H9 (cell line): ENCODE results near the gene ITPR2. TPM values are rescaled to one million over a fixed set of nuclear protein-coding genes. Genes with fewer than 3 reads are reported as not detected.

Experiments
- DNase-seq: peaks from one replicate; pipeline ENCODE4 v3.0.0-alpha.2; 2017
- H2AFZ ChIP-seq: one replicate; pipeline ENCODE4 v1.6.1; 2013; ENCODE audit warnings: mild to moderate bottlenecking, low read length, control low read depth, moderate library complexity
- H2AK5ac ChIP-seq: 2 replicates; pipeline ENCODE4 v1.6.1; 2013; ENCODE audit warnings: low read length, control low read depth, mixed read lengths; ENCODE audit not compliant: insufficient read length
- H2BK120ac ChIP-seq: one replicate; pipeline ENCODE4 v1.6.1; 2013; ENCODE audit warnings: low read depth, mild to moderate bottlenecking, low read length, control low read depth, inconsistent platforms; ENCODE audit not compliant: poor library complexity, severe bottlenecking
- H2BK12ac ChIP-seq: 2 replicates; pipeline ENCODE4 v1.6.1; 2013; ENCODE audit warnings: low read length, control low read depth, mixed read lengths, low read depth; ENCODE audit not compliant: insufficient read length
- H2BK15ac ChIP-seq: 2 replicates; pipeline ENCODE4 v1.6.1; 2013; ENCODE audit warnings: low read depth, low read length, control low read depth
- H2BK20ac ChIP-seq: one replicate; pipeline ENCODE4 v1.6.1; 2013; ENCODE audit warnings: low read depth, mild to moderate bottlenecking, low read length, control low read depth, inconsistent platforms; ENCODE audit not compliant: poor library complexity, severe bottlenecking
- H2BK5ac ChIP-seq: 2 replicates; pipeline ENCODE4 v1.6.1; 2013; ENCODE audit warnings: low read length, control low read depth, mixed read lengths; ENCODE audit not compliant: insufficient read length
- H3K14ac ChIP-seq: 2 replicates; pipeline ENCODE4 v1.6.1; 2013; ENCODE audit warnings: low read length, control low read depth; ENCODE audit not compliant: insufficient read depth
- H3K18ac ChIP-seq: 2 replicates; pipeline ENCODE4 v1.6.1; 2013; ENCODE audit warnings: low read depth, mild to moderate bottlenecking, mixed read lengths, low read length, control low read depth; ENCODE audit not compliant: insufficient read length
- H3K23ac ChIP-seq: 2 replicates; pipeline ENCODE4 v1.6.1; 2013; ENCODE audit warnings: low read length, control low read depth, mixed read lengths, low read depth; ENCODE audit not compliant: insufficient read length
- H3K23me2 ChIP-seq: 2 replicates; pipeline ENCODE4 v1.6.1; 2013; ENCODE audit warnings: low read depth, mild to moderate bottlenecking, mixed read lengths, low read length, control low read depth; ENCODE audit not compliant: insufficient read length, poor library complexity, severe bottlenecking
- H3K27ac ChIP-seq: 2 replicates; pipeline ENCODE4 v1.5.1; 2013; ENCODE audit warnings: low read length, control low read depth, mixed read lengths, low read depth; ENCODE audit not compliant: insufficient read length
- H3K27me3 ChIP-seq: 2 replicates; pipeline ENCODE4 v1.6.1; 2013; ENCODE audit warnings: low read length, control low read depth, inconsistent platforms; ENCODE audit not compliant: insufficient read depth
- H3K4ac ChIP-seq: 2 replicates; pipeline ENCODE4 v1.6.1; 2013; ENCODE audit warnings: low read depth, mild to moderate bottlenecking, control low read depth, inconsistent platforms, low read length, moderate library complexity
- H3K4me1 ChIP-seq: 2 replicates; pipeline ENCODE4 v1.6.1; 2013; ENCODE audit warnings: low read length, control low read depth, inconsistent platforms; ENCODE audit not compliant: insufficient read depth
- H3K4me2 ChIP-seq: 2 replicates; pipeline ENCODE4 v1.6.1; 2013; ENCODE audit warnings: low read length, control low read depth, mixed read lengths; ENCODE audit not compliant: insufficient read length, insufficient read depth
- H3K56ac ChIP-seq: 2 replicates; pipeline ENCODE4 v1.6.1; 2013; ENCODE audit warnings: low read depth, mild to moderate bottlenecking, mixed read lengths, low read length, control low read depth; ENCODE audit not compliant: insufficient read length
- H3K79me1 ChIP-seq: 2 replicates; pipeline ENCODE4 v1.6.1; 2013; ENCODE audit warnings: low read depth, mild to moderate bottlenecking, moderate library complexity, low read length, control low read depth, inconsistent platforms; ENCODE audit not compliant: insufficient read depth, poor library complexity, severe bottlenecking
- H3K79me2 ChIP-seq: 2 replicates; pipeline ENCODE4 v1.6.1; 2013; ENCODE audit warnings: low read length, control low read depth, inconsistent platforms; ENCODE audit not compliant: insufficient read depth
- H3K9ac ChIP-seq: 2 replicates; pipeline ENCODE4 v1.6.1; 2013; ENCODE audit warnings: low read length, control low read depth, mixed read lengths; ENCODE audit not compliant: insufficient read length; ENCODE audit errors: extremely low read depth
- H3K9me3 ChIP-seq: one replicate; pipeline ENCODE4 v1.6.1; 2013; ENCODE audit warnings: low read depth, low read length, inconsistent platforms; ENCODE audit not compliant: control insufficient read depth
- H3T11ph ChIP-seq: one replicate; pipeline ENCODE4 v1.6.1; 2013; ENCODE audit warnings: mild to moderate bottlenecking, low read length, control low read depth, inconsistent platforms
- H4K20me1 ChIP-seq: one replicate; pipeline ENCODE4 v1.6.1; 2013; ENCODE audit not compliant: control insufficient read depth, insufficient read length, insufficient read depth
- H4K5ac ChIP-seq: 2 replicates; pipeline ENCODE4 v1.6.1; 2013; ENCODE audit warnings: low read depth, mild to moderate bottlenecking, mixed read lengths, low read length, control low read depth; ENCODE audit not compliant: insufficient read length
- H4K8ac ChIP-seq: replicated peaks from 2 replicates; pipeline ENCODE4 v1.6.1; 2013; ENCODE audit warnings: low read length, control low read depth, mixed read lengths, low read depth; ENCODE audit not compliant: insufficient read length
- H4K91ac ChIP-seq: 2 replicates; pipeline ENCODE4 v1.6.1; 2013; ENCODE audit warnings: low read depth, mild to moderate bottlenecking, moderate library complexity, mixed read lengths, low read length, control low read depth; ENCODE audit not compliant: insufficient read length
- H3K27ac Mint-ChIP-seq, 3 experiments: 2 replicates in 2 of 3; 3 replicates in 1 of 3; pipeline ENCODE4 v1.8.0; 2020 to 2021; ENCODE audit warnings: mixed read lengths in 3 of 3, mild to moderate bottlenecking in 1 of 3, moderate library complexity in 1 of 3
- H3K27me3 Mint-ChIP-seq: 2 replicates; pipeline ENCODE4 v1.8.0; 2021; ENCODE audit warnings: low read depth, mild to moderate bottlenecking, moderate library complexity, mixed read lengths
- H3K36me3 Mint-ChIP-seq, 3 experiments: 2 replicates in 2 of 3; 3 replicates in 1 of 3; pipeline ENCODE4 v1.8.0; 2020 to 2021; ENCODE audit warnings: low read depth in 3 of 3, mixed read lengths in 3 of 3; ENCODE audit not compliant: insufficient read depth in 1 of 3
- H3K4me1 Mint-ChIP-seq, 2 experiments: 2 replicates each; pipeline ENCODE4 v1.8.0; 2020; ENCODE audit warnings: mixed read lengths in 2 of 2
- H3K4me3 Mint-ChIP-seq, 2 experiments: 2 replicates in 1 of 2; 3 replicates in 1 of 2; pipeline ENCODE4 v1.8.0; 2020 to 2021; ENCODE audit warnings: mild to moderate bottlenecking in 2 of 2, mixed read lengths in 2 of 2, moderate library complexity in 1 of 2
- H3K9me3 Mint-ChIP-seq, 2 experiments: 2 replicates in 1 of 2; 3 replicates in 1 of 2; pipeline ENCODE4 v1.8.0; 2020; ENCODE audit warnings: mild to moderate bottlenecking in 2 of 2, mixed read lengths in 2 of 2, moderate library complexity in 1 of 2
- whole genome bisulfite sequencing: extraction: QIAGEN DNeasy Blood & Tissue Kit; methylation state at CpG from one replicate; pipeline ENCODE4 v1.1.7; 2013; ENCODE audit warnings: missing lambda C conversion rate, low lambda C conversion rate, mixed read lengths; ENCODE audit not compliant: insufficient read length; ENCODE audit errors: extremely low coverage; 5-methylcytosine and 5-hydroxymethylcytosine counted together
- total RNA-seq: library from RNA; stranded (reverse); gene quantifications from 2 replicates; pipeline ENCODE4 v1.2.1, GENCODE V29; 2021
- TF ChIP-seq, protein P1 (sequence below): fragments of 200-600 bp; sonication (generic); conservative IDR thresholded peaks from 3 replicates; pipeline ENCODE4 v1.8.0; 2021; ENCODE audit warnings: antibody characterized with exemption, mild to moderate bottlenecking

ITPR2 gene
- total RNA-seq, 1 experiment from 2014 or later = 14.8 TPM

- Histone ChIP-seq H4K5ac (no peak overlapping the region), H3K14ac (no peak overlapping the region), H3K27me3 (no peaks in the 10 kb centered on the region), H2AFZ (no peak overlapping the region), H3T11ph (no peak overlapping the region), H3K23me2 (no peaks in the 10 kb centered on the region), H3K56ac (no peak overlapping the region), H4K20me1 (no peaks in the 10 kb centered on the region), H3K23ac (no peak overlapping the region), H3K4me1 (no peaks in the 10 kb centered on the region), H3K79me2 (no peaks in the 10 kb centered on the region), H3K79me1 (no peaks in the 10 kb centered on the region), H3K9me3 (no peaks in the 10 kb centered on the region), H2BK120ac (no peak overlapping the region), H2BK20ac (no peak overlapping the region), H2AK5ac (no peak overlapping the region), H2BK5ac (no peak overlapping the region), H3K27ac (no peak overlapping the region), H3K9ac (no peak overlapping the region), H2BK15ac (no peak overlapping the region), H3K18ac (no peak overlapping the region), H3K4ac (no peak overlapping the region), H2BK12ac (no peak overlapping the region), H4K91ac (no peak overlapping the region), H3K4me2 (no peak overlapping the region), H4K8ac (no peak overlapping the region)
- WGBS = no CpG with 5 or more reads among the region's 1 CpG
- Mint-ChIP-seq H3K4me1 (no peaks in the 10 kb centered on the region), H3K27me3 (no peaks in the 10 kb centered on the region), H3K27ac (no peak overlapping the region), H3K4me3 (no peak overlapping the region), H3K36me3 (no peaks in the 10 kb centered on the region; a peak in 1 of 7 replicates), H3K9me3 (no peaks in the 10 kb centered on the region)
- TF ChIP-seq, protein P1, sequence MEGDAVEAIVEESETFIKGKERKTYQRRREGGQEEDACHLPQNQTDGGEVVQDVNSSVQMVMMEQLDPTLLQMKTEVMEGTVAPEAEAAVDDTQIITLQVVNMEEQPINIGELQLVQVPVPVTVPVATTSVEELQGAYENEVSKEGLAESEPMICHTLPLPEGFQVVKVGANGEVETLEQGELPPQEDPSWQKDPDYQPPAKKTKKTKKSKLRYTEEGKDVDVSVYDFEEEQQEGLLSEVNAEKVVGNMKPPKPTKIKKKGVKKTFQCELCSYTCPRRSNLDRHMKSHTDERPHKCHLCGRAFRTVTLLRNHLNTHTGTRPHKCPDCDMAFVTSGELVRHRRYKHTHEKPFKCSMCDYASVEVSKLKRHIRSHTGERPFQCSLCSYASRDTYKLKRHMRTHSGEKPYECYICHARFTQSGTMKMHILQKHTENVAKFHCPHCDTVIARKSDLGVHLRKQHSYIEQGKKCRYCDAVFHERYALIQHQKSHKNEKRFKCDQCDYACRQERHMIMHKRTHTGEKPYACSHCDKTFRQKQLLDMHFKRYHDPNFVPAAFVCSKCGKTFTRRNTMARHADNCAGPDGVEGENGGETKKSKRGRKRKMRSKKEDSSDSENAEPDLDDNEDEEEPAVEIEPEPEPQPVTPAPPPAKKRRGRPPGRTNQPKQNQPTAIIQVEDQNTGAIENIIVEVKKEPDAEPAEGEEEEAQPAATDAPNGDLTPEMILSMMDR = no peak
- no peak for DNase-seq
These were observed 485.7 kb downstream of the ITPR2 start for GRCh38 chr12:26347300-26347699.
